NCI-H345 (cell line): ENCODE results near the gene FMN2.
"Not testable (repeated sequence)": the region's sequence is repeated elsewhere in the genome, so short reads cannot be mapped to it uniquely, and the experiment has no call there.

Experiments
- DNase-seq: peaks from one replicate; lab custom pipeline; 2025; lab: John Stamatoyannopoulos, UW

The FMN2 gene

GRCh38 chr1:240310226-240310925, 218.7 kb downstream of the FMN2 start:
- no peak for DNase-seq

DNA sequence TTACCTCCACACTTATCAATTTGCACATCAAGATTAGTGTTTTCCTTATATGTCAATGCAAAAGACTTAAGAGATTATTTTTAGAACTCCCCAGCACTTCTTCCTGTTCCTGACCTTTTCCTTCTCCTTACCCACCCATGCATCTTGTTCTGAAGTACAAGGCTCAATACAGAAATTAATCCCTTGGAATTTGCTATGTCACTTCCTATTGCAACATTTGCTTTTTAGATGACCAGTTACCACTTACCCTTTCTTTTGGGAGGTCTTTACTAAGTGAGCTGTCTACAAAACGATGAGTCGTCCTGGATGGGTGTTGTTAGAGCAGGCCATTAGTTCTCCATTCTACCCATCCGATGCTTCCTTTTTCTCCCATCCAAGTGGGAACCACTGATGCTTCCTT, 221.2 kb downstream of the FMN2 start:
- no peak for DNase-seq

- no peak for DNase-seq
Measured at GRCh38 chr1:240314845-240315801, 223.4 kb downstream of the FMN2 start.

GRCh38 chr1:240319998-240320397, 228.3 kb downstream of the FMN2 start:
- no peak for DNase-seq

DNA sequence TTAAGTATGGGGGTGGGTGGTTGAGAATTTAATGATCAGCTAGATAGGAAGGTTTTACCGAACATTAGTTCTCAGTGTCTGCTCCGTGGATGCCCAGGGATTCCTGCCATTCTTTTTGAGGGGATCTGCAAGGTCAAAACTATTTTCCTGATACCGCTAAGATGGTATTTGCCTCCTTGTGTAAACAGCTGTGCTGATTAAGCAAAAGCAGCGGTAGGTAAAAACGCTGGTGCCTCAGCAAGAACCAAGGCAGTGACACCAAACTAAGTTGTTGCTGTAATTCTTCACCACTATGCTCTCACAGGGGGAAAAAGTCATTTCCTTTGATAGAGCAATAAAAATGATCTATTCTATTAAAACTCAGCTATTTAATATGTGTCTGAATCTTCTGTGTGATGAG, 229.0 kb downstream of the FMN2 start:
- no peak for DNase-seq

DNA sequence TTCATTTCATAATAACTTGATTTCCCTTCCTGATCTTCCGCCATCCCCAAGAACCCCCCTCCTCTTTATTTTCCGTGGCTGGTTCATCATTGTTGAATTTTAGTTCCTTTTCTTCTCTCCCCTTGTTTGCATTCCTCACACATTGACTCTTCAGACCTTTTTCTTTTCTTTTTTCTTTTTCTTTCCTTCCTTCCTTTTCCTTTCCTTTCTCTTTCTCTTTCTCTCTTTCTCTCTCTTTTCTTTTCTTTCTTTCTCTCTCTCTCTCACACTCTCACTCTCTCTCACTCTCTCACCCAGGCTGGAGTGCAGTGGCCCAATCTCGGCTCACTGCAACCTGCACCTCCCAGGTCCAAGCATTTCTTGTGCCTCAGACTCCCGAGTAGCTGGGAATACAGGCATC, 231.3 kb downstream of the FMN2 start:
- no peak for DNase-seq

- not testable (repeated sequence) for DNase-seq
Measured at GRCh38 chr1:240328382-240328781, 236.7 kb downstream of the FMN2 start.

GRCh38 chr1:240329443-240329842, 237.8 kb downstream of the FMN2 start:
- DNase-seq: no peak

DNA sequence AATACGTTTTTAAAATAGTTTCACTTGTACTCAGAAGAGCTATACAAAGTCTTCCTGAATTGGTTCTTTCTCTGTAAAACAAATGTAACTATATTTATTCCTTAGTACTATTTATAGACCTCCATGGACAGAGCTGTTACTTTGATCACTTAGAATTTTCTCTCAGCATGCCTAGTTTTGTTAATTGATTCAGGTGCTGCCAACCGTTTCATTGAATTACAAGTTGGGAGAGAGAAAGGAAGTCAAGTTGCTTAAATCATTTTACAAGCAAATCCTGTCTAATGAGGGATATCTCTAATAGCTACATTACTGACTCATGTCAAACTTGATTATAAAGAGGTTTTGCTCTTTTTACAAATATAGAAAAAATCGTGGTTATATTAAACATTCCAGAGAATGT, 241.0 kb downstream of the FMN2 start:
- DNase-seq: no peak

- DNase-seq: no peak
Measured at GRCh38 chr1:240337781-240338180, 246.1 kb downstream of the FMN2 start.

DNA sequence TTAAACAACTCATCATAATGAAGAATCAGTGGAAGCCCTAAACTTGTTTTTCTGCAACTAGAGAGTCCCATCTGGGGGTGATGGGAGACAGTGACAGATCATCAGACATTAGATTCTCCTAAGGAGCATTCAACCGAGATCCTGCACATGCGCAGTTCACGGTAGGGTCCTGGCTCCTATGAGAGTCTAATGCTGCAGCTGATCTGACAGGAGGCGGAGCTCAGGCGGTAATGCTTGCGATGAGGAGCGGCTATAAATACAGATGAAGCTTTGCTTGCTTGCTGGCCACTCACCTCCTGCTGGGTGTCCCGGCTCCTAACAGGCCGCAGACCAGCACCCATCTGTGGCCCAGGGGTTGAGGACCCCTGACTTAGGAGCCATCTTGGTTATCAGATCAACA, 247.2 kb downstream of the FMN2 start:
- no peak for DNase-seq

GRCh38 chr1:240341365-240342250, 249.9 kb downstream of the FMN2 start:
- DNase-seq: no peak

GRCh38 chr1:240342251-240342625, 250.6 kb downstream of the FMN2 start:
- DNase-seq: no peak

DNA sequence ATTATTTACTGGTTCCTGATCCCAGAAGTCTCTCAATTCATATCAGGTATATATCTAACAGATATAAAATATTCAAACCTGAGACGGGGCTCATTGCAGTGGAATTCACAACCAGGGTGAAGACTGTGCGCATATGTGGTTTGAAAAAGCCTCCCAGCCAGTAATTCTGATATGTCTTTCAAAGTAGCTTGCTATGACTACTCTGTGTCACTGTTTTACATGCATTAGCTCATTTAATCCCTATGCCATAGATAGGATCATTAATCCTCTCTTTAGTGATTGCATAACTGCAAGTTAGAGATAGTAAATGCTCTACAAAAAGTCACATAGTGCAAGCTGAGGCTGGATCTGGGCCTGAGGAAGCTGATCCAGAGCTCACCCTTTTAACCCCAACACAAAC, 251.4 kb downstream of the FMN2 start:
- DNase-seq: no peak

DNA sequence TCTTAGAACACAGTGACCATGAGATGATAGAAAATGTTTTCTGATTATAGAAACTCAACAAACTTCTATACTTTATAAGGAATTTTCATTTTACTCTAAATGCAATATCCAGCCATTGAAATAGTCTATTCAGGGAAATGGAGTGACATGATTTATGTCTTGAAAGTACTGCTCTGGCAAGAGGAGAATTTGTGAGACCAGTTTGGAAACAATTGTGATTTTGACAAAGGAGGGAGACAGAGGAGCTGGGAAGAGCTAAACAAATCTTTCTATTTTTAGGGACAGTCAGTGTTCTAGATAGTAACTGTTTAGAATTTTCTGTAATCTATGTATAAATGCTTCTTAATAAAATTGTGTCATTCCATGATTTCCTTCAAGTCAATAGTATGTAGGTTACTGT, 252.3 kb downstream of the FMN2 start:
- DNase-seq: no peak

DNA sequence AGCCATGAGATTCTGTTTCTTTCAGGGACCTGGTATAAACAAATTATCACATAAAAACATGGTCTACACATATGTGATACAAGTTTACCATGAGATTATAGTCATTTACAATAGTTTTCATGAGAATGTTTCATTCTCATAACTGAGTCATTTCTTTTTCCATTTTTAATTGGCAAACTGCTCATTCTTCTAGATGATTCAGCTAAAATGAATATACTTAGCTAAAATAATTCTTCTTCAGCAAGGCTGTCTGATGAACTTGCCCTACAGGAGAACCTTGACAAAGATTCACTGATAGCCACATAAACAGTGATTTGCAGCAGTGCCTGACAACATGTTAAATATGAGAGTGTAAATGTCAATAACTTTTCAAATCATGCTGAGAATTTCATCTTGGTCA, 253.2 kb downstream of the FMN2 start:
- no peak for DNase-seq

DNA sequence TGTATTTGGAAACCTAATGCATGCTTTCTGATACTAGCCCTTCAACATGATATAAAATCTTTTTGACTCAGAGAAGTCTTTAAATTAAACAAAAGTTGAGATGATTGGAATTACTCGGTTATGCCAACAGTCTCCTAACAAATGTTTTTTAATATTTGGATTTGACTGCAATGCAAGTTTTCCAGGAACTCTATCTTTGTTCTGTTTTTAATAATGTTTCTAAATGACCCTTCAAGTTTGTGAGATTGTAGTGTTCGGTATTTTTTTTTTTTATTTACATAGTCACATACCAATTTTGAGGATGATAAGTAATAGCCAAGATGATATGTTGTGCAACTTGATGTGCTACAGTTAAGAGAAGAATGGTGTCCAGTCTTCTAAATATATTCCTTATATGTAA, 258.0 kb downstream of the FMN2 start:
- no peak for DNase-seq

GRCh38 chr1:240350910-240351331, 259.2 kb downstream of the FMN2 start:
- DNase-seq: no peak

DNA sequence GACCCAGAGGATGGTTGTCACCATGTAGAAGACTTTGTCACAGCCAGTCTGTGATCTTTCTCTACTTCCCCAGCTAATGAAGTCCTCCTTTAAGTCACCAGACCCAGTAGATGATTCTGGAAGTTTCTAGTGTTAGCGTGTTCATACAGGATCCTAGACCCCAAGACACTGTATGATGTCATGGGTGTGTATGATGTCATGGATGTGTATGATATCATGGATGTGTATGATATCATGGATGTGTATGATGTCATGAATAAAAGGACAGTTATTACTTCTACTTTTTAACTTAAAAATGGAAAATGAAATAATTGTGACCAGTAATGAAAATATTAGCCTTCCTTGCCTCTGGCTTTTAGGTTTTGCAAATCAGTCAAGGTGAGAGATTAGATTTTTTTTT, 260.0 kb downstream of the FMN2 start:
- DNase-seq: no peak

DNA sequence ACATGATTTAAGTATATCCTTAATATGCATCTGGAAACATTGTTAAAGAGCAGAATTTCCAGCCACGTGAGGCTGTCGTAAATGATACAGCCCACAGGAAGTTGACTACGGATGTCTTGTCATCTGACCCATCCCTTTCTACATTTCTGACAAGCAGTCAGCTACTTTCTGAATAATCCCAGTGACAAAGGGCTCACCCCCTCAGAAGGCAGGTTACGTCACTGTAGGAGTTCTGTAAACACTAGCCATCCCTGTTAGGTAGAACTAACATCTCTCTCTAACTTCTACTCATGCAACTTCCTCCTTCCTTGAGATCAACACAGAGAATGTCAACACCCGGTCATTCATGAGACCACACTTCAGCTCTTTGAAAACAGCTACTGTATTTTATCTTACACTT, 261.1 kb downstream of the FMN2 start:
- DNase-seq: no peak

DNA sequence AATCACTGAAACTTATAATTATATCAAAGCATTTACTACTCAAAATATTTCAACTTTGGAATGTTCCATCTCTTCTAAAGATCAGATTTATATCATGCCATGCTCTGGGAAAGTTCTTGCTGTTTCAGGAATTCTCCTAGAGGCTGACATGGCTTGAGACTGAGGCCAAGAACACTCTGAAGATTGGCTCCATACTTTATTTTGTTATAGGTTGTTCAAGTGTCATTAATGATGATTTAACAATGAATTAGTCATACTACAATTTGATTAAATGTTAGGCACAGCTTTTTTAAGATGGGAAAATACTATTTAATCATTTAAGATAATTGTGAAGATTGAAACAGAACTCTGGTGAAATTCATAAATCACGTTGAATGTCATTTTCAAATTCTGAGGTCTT, 264.9 kb downstream of the FMN2 start:
- no peak for DNase-seq

DNA sequence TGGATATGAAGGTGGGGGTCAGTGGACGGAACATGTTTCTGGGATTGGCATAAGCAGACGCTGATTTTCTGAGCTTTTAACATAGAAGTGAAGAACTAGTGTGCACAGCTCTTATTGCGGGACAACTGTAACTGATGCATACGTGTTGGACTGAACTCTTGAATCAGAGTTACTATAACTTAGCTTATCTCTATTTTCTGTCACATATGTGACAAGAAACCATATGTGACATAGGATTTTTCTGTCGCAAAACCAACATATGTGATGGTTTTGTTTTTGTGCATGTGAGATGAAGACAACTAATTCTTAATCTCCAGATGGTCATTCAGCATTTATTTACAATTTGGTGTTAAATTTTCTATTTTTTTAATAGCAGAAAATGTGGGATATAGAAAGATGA, 270.4 kb downstream of the FMN2 start:
- DNase-seq: no peak
